GM12875 (cell line): ENCODE data around the gene C1QL4.
"Not testable (repeated sequence)": the region's sequence is repeated elsewhere in the genome, so short reads cannot be mapped to it uniquely, and the experiment has no call there.

ENCODE experiments used
- H3K4me3 ChIP-seq: one replicate; pipeline ENCODE4 v1.5.1; 2011; ENCODE audit warnings: low read depth, low read length, control low read depth
- TF ChIP-seq, protein P1 (sequence below): IDR thresholded peaks from 2 replicates; pipeline ENCODE4 v1.5.1; 2011; ENCODE audit warnings: low read depth, mild to moderate bottlenecking, control low read depth, inconsistent platforms, low read length, moderate library complexity, borderline replicate concordance; ENCODE audit not compliant: insufficient read depth

Gene C1QL4

DNA sequence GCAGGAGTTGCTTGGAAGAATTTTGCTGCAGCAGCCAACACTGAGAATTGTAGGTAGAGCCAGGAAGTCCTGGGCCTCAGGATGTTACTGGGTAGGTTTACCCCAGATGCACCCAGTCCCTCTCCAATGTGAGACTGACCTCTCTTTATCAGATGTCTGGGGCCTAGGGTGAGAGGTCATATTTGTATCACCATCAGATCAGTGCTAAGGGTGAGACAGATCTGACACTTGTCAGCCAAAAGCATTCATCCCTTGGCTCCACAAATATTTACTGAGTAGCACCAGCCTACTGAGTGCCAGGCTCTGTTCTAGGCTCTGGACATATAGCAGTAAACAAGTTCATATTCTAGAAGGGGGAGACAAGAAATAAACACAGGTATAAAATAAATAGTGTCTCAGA is 9.6 kb downstream of the C1QL4 start:
- no peak overlapping the region for H3K4me3 ChIP-seq
- TF ChIP-seq, protein P1, sequence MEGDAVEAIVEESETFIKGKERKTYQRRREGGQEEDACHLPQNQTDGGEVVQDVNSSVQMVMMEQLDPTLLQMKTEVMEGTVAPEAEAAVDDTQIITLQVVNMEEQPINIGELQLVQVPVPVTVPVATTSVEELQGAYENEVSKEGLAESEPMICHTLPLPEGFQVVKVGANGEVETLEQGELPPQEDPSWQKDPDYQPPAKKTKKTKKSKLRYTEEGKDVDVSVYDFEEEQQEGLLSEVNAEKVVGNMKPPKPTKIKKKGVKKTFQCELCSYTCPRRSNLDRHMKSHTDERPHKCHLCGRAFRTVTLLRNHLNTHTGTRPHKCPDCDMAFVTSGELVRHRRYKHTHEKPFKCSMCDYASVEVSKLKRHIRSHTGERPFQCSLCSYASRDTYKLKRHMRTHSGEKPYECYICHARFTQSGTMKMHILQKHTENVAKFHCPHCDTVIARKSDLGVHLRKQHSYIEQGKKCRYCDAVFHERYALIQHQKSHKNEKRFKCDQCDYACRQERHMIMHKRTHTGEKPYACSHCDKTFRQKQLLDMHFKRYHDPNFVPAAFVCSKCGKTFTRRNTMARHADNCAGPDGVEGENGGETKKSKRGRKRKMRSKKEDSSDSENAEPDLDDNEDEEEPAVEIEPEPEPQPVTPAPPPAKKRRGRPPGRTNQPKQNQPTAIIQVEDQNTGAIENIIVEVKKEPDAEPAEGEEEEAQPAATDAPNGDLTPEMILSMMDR, result no peak

DNA sequence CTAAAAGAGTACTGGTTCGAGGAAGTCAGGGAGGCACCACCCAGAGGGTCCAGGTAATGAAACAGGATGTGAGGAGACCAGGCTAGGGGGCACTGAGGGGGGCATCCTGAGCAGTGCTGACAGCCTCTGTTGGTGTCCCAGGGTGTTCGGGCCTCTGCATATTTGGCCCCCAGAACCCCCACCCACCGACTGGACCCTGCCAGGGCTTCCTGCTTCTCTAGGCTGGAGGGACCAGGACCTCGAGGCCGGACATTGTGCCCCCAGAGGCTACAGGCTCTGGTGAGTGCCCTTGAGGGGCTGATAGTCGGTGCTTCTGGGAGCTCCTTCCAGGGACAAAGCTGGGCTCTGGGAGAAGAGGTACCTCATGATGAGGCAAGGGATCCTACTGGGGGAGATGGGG is 11.4 kb downstream of the C1QL4 start:
- TF ChIP-seq, protein P1, result no peak
- no peak overlapping the region for H3K4me3 ChIP-seq

DNA sequence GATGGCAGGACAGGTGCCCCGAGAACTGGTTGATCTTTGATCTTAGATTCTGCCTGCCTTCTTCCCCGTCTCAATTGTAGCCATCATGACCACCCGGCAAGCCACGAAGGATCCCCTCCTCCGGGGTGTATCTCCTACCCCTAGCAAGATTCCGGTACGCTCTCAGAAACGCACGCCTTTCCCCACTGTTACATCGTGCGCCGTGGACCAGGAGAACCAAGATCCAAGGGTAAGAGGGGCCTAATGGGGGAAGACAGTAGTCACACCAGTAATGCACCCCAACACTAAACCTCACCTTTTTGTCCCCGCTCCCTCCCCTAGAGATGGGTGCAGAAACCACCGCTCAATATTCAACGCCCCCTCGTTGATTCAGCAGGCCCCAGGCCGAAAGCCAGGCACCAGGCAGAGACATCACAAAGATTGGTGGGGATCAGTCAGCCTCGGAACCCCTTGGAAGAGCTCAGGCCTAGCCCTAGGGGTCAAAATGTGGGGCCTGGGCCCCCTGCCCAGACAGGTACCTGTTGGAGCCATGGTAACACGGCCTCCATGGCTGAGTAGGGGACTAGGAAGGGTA is 13.4 kb downstream of the C1QL4 start:
- TF ChIP-seq, protein P1, result no peak

DNA sequence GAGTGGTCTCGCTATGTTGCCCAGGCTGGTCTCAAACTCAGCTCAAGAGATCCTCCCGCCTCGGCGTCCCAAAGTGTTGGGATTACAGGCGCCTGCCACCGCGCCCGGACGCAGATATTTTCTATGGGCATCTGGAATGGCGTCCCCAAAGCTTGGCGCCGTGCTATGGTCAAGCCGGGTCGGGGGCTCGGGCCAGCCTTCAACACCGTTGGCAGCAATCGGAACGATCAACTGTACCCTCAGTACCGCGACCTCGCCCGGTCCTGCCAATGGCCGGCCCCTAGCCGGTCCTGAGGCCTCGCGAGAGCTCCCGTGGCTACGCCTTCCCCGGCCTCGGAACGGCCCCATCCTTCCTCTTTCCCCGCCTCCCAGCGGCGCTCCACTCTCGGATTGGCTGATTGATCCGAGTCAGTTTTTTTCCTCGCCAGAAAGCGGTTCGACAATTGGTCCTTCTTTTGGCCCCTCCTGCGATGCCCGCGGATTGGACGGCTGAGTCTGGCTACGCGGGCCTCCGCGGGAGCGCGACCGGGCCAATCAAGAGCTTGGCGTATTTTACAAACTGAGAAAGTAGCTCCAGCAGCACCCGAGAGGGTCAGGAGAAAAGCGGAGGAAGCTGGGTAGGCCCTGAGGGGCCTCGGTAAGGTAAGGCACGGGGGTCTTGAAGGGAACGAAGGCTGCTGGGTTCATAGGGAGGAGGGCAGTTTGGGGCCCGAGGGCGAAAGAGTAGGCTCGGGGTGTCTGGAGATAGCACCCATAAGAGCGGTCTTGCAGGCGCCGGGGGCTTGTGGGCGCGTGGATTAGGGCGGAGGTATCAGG is 14.1 kb downstream of the C1QL4 start, which contains the start of gene TROAP:
TROAP (plus strand) TSS at position 548 of the 816 bp plus-strand sequence. CDS start 354 bp downstream, outside the sequence.
- TF ChIP-seq, protein P1, result no peak
- peak within 1 kb of the TSS; percentile 95 for H3K4me3 ChIP-seq

More for the DNA sequence above, 13.4 kb downstream of the C1QL4 start:
- peak overlapping the region; percentile 95 for H3K4me3 ChIP-seq

DNA sequence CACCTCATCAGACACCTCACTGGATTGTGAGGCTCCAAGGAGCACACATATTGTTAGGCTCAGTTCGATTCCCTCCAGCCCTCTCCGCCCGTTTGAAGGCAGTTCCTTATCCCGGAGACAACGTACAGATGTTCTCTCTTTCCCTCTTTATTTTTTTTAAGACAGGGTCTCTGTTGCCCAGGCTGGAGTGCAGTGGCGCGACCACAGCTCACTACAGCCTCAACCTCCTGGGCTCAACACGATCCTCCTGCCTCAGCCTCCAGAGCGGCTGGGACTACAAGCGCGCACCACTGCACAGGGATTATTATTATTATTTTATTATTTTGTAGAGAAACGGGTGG is 14.7 kb downstream of the C1QL4 start:
- peak overlapping the region; percentile 70 for H3K4me3 ChIP-seq
- TF ChIP-seq, protein P1, result no peak

DNA sequence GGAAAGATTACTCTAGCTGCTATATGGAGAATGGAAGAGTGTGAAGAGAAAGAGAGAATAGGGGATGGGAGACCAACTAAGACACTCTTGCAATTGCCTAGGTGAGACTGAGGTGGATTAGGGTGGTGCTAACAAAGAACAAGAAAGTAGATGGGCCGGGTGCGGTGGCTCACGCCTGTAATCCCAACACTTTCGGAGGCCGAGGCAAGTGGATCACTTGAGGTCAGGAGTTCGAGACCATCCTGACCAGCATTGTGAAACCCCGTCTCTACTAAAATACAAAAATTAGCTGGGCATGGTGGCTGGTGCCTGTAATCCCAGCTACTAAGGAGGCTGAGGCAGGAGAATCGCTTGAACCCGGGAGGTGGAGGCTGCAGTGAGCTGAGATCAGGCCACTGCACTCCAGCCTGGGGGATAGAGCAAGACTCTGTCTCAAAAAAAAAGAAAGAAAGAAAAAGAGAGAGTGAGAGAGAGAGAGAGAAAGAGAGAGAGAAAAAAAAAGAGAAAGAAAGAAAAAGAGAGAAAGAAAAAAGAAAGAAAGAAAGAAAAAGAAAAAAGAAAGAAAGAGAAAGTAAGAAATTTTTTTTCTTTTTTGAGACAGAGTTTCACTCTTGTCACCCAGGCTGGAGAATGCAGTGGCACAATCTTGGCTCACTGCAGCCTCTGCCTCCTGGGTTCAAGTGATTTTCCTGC is 16.4 kb downstream of the C1QL4 start:
- not testable (repeated sequence) for H3K4me3 ChIP-seq

DNA sequence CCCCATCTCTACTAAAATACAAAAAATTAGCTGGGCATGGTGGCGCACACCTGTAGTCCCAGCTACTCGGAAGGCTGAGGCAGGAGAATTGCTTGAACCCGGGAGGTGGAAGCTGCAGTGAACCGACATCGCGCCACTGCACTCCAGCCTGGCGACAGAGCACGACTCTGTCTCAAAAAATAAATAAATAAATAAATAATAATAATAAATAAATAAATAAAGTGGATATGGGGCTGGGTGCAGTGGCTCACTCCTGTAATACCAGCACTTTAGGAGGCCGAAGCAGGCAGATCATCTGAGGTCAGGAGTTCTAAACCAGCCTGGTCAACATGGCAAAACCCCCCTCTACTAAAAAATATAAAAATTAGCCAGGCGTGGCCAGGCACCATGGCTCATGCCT is 19.9 kb downstream of the C1QL4 start:
- not testable (repeated sequence) for H3K4me3 ChIP-seq

DNA sequence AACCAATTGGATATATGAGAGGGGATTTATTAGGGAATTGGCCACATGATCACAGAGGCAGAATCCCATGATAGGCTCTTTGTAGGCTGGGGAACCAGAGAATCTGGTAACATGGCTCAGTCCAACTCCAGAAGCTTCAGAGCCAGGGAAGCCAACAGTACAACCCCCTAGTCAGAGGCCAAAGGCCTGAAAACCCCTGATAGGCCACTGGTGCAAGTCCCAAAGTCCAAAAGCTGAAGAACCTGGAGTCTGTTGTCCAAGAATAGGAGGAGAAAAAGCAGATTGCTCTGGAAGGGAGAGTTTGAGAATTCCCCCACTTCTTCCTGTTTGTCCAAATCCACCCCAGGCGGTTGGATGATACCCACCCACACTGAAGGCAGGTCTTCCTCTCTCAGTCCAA is 22.2 kb downstream of the C1QL4 start:
- no peak overlapping the region for H3K4me3 ChIP-seq
- TF ChIP-seq, protein P1, result no peak

DNA sequence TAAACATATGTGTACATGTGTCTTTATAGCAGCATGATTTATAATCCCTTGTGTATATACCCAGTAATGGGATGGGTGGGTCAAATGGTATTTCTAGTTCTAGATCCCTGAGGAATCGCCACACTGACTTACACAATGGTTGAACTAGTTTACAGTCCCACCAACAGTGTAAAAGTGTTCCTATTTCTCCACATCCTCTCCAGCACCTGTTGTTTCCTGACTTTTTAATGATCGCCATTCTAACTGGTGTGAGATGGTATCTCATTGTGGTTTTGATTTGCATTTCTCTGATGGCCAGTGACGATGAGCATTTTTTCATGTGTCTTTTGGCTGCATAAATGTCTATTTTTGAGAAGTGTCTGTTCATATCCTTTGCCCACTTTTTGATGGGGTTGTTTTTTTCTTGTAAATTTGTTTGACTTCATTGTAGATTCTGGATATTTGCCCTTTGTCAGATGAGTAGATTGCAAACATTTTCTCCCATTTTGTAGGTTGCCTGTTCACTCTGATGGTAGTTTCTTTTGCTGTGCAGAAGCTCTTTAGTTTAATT is 26.5 kb downstream of the C1QL4 start:
- not testable (repeated sequence) for H3K4me3 ChIP-seq
